ENCODE results near the gene ANTXR2.

ANTXR2 gene

DNA sequence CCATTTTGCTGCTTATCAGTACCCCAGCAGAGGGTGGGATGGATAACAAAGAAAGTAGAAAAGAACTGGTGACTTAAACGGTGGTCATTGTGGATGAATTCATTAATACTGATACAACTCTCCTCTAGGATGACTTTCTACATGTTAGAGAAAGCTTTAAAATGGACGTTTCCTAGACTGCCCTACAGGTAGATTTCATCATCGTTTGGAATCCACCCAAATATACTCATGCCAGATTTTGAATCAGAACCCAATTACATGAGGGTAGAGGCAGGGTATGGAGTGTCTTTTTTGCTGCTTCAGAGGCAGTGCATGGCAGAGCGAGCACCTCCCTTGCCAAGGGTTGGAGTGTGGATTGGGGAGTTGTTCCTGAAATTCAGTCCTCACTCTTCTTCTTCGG, 13.3 kb upstream of the ANTXR2 start:
- no peak overlapping the region for H3K4me3 ChIP-seq (ENCODE audit: low read depth, low read length)
- DNase-seq (ENCODE audit: low read depth, low spot score), result no peak
- TF ChIP-seq, protein P1, sequence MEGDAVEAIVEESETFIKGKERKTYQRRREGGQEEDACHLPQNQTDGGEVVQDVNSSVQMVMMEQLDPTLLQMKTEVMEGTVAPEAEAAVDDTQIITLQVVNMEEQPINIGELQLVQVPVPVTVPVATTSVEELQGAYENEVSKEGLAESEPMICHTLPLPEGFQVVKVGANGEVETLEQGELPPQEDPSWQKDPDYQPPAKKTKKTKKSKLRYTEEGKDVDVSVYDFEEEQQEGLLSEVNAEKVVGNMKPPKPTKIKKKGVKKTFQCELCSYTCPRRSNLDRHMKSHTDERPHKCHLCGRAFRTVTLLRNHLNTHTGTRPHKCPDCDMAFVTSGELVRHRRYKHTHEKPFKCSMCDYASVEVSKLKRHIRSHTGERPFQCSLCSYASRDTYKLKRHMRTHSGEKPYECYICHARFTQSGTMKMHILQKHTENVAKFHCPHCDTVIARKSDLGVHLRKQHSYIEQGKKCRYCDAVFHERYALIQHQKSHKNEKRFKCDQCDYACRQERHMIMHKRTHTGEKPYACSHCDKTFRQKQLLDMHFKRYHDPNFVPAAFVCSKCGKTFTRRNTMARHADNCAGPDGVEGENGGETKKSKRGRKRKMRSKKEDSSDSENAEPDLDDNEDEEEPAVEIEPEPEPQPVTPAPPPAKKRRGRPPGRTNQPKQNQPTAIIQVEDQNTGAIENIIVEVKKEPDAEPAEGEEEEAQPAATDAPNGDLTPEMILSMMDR (IDR thresholded peaks at IDR 0.05; ENCODE audit: low read depth, low read length), result no peak
- in situ Hi-C loops (cut with HindIII; ENCODE audit: low sequenced_read_pairs), result no loop called here

DNA sequence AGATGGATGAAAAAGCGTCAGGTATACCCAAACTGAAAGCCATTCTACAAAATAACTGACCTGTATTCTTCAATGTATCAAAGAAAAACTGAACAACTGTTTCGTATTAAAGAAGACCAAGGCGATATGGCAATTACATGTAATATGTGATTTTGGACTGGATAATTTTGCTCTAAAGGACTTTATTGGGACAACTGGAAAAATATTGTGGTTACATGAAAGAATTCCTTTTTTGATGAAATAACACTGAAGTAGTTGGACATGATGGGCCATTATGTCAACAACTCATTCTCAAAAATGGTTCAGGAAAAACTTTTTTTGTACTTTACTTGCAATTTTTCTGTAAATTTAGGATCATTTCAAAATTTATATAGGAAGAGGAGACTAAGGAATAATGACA, 12.1 kb upstream of the ANTXR2 start:
- no peak for DNase-seq (ENCODE audit: low read depth, low spot score)
- TF ChIP-seq, protein P1 (IDR thresholded peaks at IDR 0.05; ENCODE audit: low read depth, low read length), result no peak
- in situ Hi-C loops (cut with HindIII; ENCODE audit: low sequenced_read_pairs), result no loop called here
- no peak overlapping the region for H3K4me3 ChIP-seq (ENCODE audit: low read depth, low read length)

DNA sequence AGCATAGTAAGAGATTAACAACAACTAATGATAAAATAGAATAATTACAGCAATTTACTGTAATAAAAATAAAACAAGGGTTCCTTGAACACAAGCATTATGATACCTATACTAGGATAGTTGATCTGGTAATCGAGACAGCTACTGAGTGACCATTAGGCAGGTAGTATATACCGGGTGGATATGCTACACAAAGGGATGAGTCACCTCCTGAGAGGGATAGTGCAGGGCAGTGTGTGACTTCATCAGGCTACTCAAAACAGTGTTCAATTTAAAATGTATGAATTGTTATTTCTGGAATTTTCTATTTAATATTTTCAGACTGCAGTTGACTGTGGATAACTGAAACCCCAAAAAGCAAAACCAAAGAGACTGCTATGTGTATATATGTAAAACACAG, 9.7 kb upstream of the ANTXR2 start:
- DNase-seq (ENCODE audit: low read depth, low spot score), result no peak
- H3K4me3 ChIP-seq (ENCODE audit: low read depth, low read length), result no peak overlapping the region
- TF ChIP-seq, protein P1 (IDR thresholded peaks at IDR 0.05; ENCODE audit: low read depth, low read length), result no peak
- in situ Hi-C loops (cut with HindIII; ENCODE audit: low sequenced_read_pairs), result no loop called here

DNA sequence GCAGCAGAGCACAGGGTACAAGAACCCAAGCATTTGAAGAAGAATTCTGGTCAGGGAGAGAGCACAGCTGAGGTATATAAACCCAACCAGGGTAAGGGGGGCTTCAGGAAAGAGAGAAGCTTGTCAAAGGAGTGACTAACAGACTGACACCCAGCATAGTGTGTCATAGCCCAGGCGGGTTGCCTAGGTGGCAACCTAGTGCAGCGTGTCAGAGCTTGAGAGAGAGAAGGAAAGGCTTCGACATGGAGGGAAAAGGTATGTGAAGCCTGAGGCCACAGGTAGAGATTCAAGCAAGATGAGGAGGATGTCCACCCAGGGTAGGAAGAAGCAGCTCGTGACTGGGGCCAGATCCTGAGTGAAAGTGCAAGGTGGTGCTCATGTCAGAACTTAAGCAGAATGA, 8.5 kb upstream of the ANTXR2 start:
- no peak for DNase-seq (ENCODE audit: low read depth, low spot score)
- no peak overlapping the region for H3K4me3 ChIP-seq (ENCODE audit: low read depth, low read length)
- in situ Hi-C loops (cut with HindIII; ENCODE audit: low sequenced_read_pairs), result no loop called here
- TF ChIP-seq, protein P1 (IDR thresholded peaks at IDR 0.05; ENCODE audit: low read depth, low read length), result no peak

DNA sequence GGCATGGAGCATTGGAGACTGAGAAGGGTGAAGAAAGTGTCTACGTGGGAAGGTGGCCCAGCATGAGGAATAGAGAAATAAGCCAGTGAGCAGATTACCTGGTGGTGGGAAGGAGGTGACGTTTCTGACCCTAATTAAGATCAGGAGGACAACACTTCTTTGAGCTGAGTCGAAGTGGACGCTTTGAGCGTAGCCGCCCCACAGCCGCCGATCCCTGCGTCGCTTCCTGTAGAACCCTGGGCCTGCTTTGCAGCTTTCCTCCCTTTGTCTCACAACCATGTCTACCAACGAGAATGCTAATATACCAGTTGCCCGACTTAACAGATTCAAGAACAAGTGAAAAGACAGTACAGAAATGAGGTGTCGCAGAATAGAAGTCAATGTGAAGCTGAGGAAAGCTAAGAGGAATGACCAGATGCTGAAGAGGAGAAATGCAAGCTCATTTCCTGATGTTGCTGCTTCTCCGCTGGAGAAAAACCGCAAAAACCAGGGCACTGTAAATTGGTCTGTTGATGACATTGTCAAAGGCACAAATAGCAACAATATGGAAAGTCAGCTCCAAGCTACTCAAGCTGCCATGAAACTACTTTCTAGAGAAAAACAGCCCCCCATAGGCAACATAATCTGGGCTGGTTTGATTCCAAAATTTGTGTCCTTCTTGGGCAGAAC, 6.4 kb upstream of the ANTXR2 start:
- in situ Hi-C loops (cut with HindIII; ENCODE audit: low sequenced_read_pairs), result no loop called here
- DNase-seq (ENCODE audit: low read depth, low spot score), result no peak
- H3K4me3 ChIP-seq (ENCODE audit: low read depth, low read length), result no peak overlapping the region
- TF ChIP-seq, protein P1 (IDR thresholded peaks at IDR 0.05; ENCODE audit: low read depth, low read length), result no peak

DNA sequence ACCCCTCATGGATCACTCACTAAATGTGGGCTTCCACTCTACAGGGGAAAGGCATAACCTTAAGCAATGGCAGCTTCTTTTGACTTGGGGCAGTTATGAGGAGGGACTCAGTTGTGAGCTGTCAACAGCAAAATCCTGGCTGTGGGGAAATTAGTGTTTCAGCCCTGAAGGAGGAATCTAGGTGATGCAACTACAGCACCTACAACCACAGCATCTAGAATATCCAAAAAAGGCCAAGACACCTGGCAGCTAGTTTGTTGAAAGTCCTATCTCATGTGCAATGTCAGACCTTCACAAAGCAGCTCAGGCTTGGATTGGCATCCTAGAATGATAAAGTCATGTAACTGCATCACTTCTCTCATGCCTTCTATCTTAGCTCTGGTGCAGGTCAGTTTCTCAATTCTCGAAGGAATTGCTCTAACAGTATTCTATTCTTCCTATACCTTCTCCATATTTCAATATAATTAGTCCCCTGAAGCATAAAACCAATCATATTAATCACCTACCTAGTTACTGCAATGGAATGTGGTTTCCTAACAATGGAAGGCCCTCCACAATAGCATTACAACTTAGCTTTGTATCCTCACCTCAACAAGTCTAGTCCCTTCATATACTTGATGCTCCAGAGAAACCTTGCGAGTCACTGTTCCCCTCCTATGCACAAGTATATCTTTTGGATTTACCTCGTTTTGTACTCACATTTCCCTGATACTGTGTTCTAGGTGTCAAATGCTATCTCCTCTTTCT, 5.5 kb upstream of the ANTXR2 start:
- in situ Hi-C loops (cut with HindIII; ENCODE audit: low sequenced_read_pairs), result no loop called here
- DNase-seq (ENCODE audit: low read depth, low spot score), result no peak
- TF ChIP-seq, protein P1 (IDR thresholded peaks at IDR 0.05; ENCODE audit: low read depth, low read length), result no peak
- no peak overlapping the region for H3K4me3 ChIP-seq (ENCODE audit: low read depth, low read length)

Measured in astrocyte of the spinal cord (primary cell).